K562 (cell line): ENCODE data around the gene DUS1L. TPM values are rescaled to one million over a fixed set of nuclear protein-coding genes. Genes with fewer than 3 reads are reported as not detected.

Source experiments
- ATAC-seq: fragments of 200-7000 bp; cut with Tn5 transposase; 3 replicates; pipeline ENCODE4 v1.9.1; 2020; ENCODE audit warnings: moderate library complexity
- BruUV-seq: library from RNA; stranded (reverse); fragments of 400-500 nt; replicated peaks from 2 replicates; lab custom pipeline; 2021; lab: Mats Ljungman, UMichigan
- CTCF ChIA-PET: fragments of 300-600 bp; formaldehyde crosslinking; extraction: SDS; loops from one replicate; lab custom pipeline; 2021; ENCODE audit warnings: low intra/inter-chr PET ratio; lab: Yijun Ruan, JAX
- POLR2A ChIA-PET: fragments of 300-600, 350-650 bp; sonication (Branson Sonifier 250); formaldehyde crosslinking; extraction: SDS; loops from one replicate; lab custom pipeline; 2021; ENCODE audit warnings: antibody characterized with exemption, inconsistent platforms; lab: Yijun Ruan, JAX
- DNase-seq, 4 experiments: peaks; one replicate each; pipeline versions ENCODE4 v3.0.0 to v3.0.0-alpha.2; 2011 to 2018; ENCODE audit warnings: low spot score in 3 of 4, mixed read lengths in 3 of 4; ENCODE audit errors: extremely low read depth in 1 of 4
- FAIRE-seq: peaks from 2 replicates; lab custom pipeline; 2011; peaks lifted over from hg19 to GRCh38; lab: Jason Lieb, UNC
- H2AFZ ChIP-seq: 2 replicates; pipeline ENCODE4 v1.6.0; 2011; ENCODE audit warnings: low read depth, low read length, control low read depth, inconsistent platforms
- H3K27ac ChIP-seq: fragments of 200-600 bp; 3 replicates; pipeline ENCODE4 v1.8.0; 2011; ENCODE audit warnings: low read depth, mild to moderate bottlenecking, control low read depth, inconsistent platforms, low read length, moderate library complexity, mixed read lengths; ENCODE audit errors: extremely low read depth
- H3K27me3 ChIP-seq, 2 experiments: fragments of 300-600 bp in 1 of 2; 2 replicates in 1 of 2; 3 replicates in 1 of 2; pipeline versions ENCODE4 v1.6.0 to v1.8.0; 2011; ENCODE audit warnings: inconsistent platforms in 2 of 2, low read length in 2 of 2, mild to moderate bottlenecking in 1 of 2, mixed read lengths in 1 of 2, moderate library complexity in 1 of 2; ENCODE audit not compliant: control insufficient read depth in 2 of 2, insufficient read depth in 2 of 2
- H3K36me3 ChIP-seq: fragments of 300-600 bp; 3 replicates; pipeline ENCODE4 v1.8.0; 2011; ENCODE audit warnings: mild to moderate bottlenecking, low read length, inconsistent platforms; ENCODE audit not compliant: control insufficient read depth, insufficient read depth
- H3K4me1 ChIP-seq, 2 experiments: fragments of 200-600 bp in 1 of 2; replicated peaks in 1 of 2; 2 replicates in 1 of 2; 3 replicates in 1 of 2; pipeline versions ENCODE4 v1.5.1 to v1.8.0; 2011; ENCODE audit warnings: inconsistent platforms in 2 of 2, low read length in 2 of 2, mild to moderate bottlenecking in 1 of 2, mixed read lengths in 1 of 2, moderate library complexity in 1 of 2; ENCODE audit not compliant: control insufficient read depth in 2 of 2, insufficient read depth in 2 of 2
- H3K4me2 ChIP-seq: 2 replicates; pipeline ENCODE4 v1.6.1; 2011; ENCODE audit warnings: low read length, control low read depth, inconsistent platforms, mixed read lengths; ENCODE audit not compliant: insufficient read depth
- H3K4me3 ChIP-seq: fragments of 200-600 bp; sonication (generic), shearing (Covaris generic); 2 replicates; pipeline ENCODE4 v1.5.1; 2016; ENCODE audit warnings: control low read depth, inconsistent platforms
- H3K79me2 ChIP-seq: fragments of 200-600 bp; 3 replicates; pipeline ENCODE4 v1.8.0; 2011; ENCODE audit warnings: low read length, inconsistent platforms; ENCODE audit not compliant: control insufficient read depth, insufficient read depth
- H3K9ac ChIP-seq, 2 experiments: 2 replicates each; pipeline versions ENCODE4 v1.6.0 to v1.6.1; 2011; ENCODE audit warnings: low read depth in 2 of 2, low read length in 2 of 2, control low read depth in 1 of 2, inconsistent platforms in 1 of 2, mild to moderate bottlenecking in 1 of 2, mixed read lengths in 1 of 2; ENCODE audit not compliant: insufficient read depth in 1 of 2
- H3K9me1 ChIP-seq: one replicate; pipeline ENCODE4 v1.6.0; 2011; ENCODE audit warnings: inconsistent platforms, mild to moderate bottlenecking, low read length, moderate library complexity; ENCODE audit not compliant: control insufficient read depth, insufficient read depth
- H3K9me3 ChIP-seq: replicated peaks from 2 replicates; pipeline ENCODE4 v1.5.1; 2011; ENCODE audit warnings: low read depth, low read length, inconsistent platforms; ENCODE audit not compliant: control insufficient read depth, insufficient read depth
- H4K20me1 ChIP-seq: replicated peaks from 2 replicates; pipeline ENCODE4 v1.6.1; 2011; ENCODE audit warnings: low read length, inconsistent platforms, mixed read lengths; ENCODE audit not compliant: control insufficient read depth, insufficient read depth
- ETS2 ChIP-seq: IDR thresholded peaks from 2 replicates; pipeline ENCODE4 v1.6.1; 2016; ENCODE audit warnings: borderline replicate concordance, missing genetic modification characterization, mild to moderate bottlenecking, moderate library complexity, missing compliant biosample characterization; ENCODE audit not compliant: poor library complexity, severe bottlenecking
- FOXM1 ChIP-seq, 2 experiments: fragments of 450-650 bp in 1 of 2; sonication (generic) in 1 of 2; formaldehyde crosslinking in 1 of 2; IDR thresholded peaks; 2 replicates each; pipeline versions ENCODE4 v1.6.1 to v1.9.0; 2017 to 2022; ENCODE audit warnings: low read depth in 2 of 2, mild to moderate bottlenecking in 2 of 2, missing genetic modification reagents in 1 of 2, moderate library complexity in 1 of 2
- HNRNPL ChIP-seq: fragments of 200-400 bp; formaldehyde crosslinking; IDR thresholded peaks from 2 replicates; pipeline ENCODE4 v1.6.1; 2017; ENCODE audit warnings: low read depth, mild to moderate bottlenecking, low read length
- JUND ChIP-seq, 2 experiments: IDR thresholded peaks; 2 replicates in 1 of 2; 3 replicates in 1 of 2; pipeline ENCODE4 v1.6.1; 2011; ENCODE audit warnings: borderline replicate concordance in 2 of 2, low read depth in 2 of 2, low read length in 2 of 2, improper control_type of control experiment in 1 of 2, missing biosample characterization in 1 of 2, missing genetic modification characterization in 1 of 2, missing genetic modification reagents in 1 of 2
- KDM4B ChIP-seq, 2 experiments: fragments of 450-650 bp in 1 of 2; sonication (generic) in 1 of 2; IDR thresholded peaks; 2 replicates each; pipeline ENCODE4 v1.6.1; 2016 to 2017; ENCODE audit warnings: borderline replicate concordance in 2 of 2, antibody characterized with exemption in 1 of 2, low read depth in 1 of 2, mild to moderate bottlenecking in 1 of 2
- RAD51 ChIP-seq: fragments of 450-650 bp; IDR thresholded peaks from 2 replicates; pipeline ENCODE4 v1.7.1; 2016; ENCODE audit warnings: low read depth, mild to moderate bottlenecking, borderline replicate concordance
- RBFOX2 ChIP-seq: fragments of 200-400 bp; formaldehyde crosslinking; IDR thresholded peaks from 2 replicates; pipeline ENCODE4 v1.6.1; 2017; ENCODE audit warnings: low read depth, mild to moderate bottlenecking, low read length, moderate library complexity
- SAFB ChIP-seq: fragments of 200-400 bp; formaldehyde crosslinking; IDR thresholded peaks from 2 replicates; pipeline ENCODE4 v1.6.1; 2017; ENCODE audit warnings: low read depth, low read length, borderline replicate concordance
- SREBF2 ChIP-seq: sonication (generic); formaldehyde crosslinking; IDR thresholded peaks from 2 replicates; pipeline ENCODE4 v1.4.0; 2020; ENCODE audit warnings: mild to moderate bottlenecking, missing genetic modification reagents
- UBTF ChIP-seq, 2 experiments: IDR thresholded peaks; 2 replicates each; pipeline ENCODE4 v1.6.1; 2012; ENCODE audit warnings: improper control_type of control experiment in 2 of 2, low read depth in 2 of 2, low read length in 2 of 2, borderline replicate concordance in 1 of 2
- YY1 ChIP-seq, 3 experiments: IDR thresholded peaks; 2 replicates each; pipeline ENCODE4 v1.6.1; 2011; ENCODE audit warnings: low read length in 2 of 3, mild to moderate bottlenecking in 2 of 3, moderate library complexity in 2 of 3, borderline replicate concordance in 1 of 3, control low read depth in 1 of 3, low read depth in 1 of 3; ENCODE audit not compliant: insufficient read depth in 3 of 3, insufficient replicate concordance in 2 of 3, control insufficient read depth in 1 of 3, insufficient read length in 1 of 3; ENCODE audit errors: extremely low read depth in 1 of 3
- WGBS: fragments of 100-300 bp; shearing (Covaris generic); methylation state at CpG from one replicate; pipeline ENCODE4 v1.1.6; 2016; ENCODE audit warnings: low coverage, mixed read lengths; ENCODE audit not compliant: insufficient coverage; ENCODE audit errors: missing lambda C conversion rate; 5-methylcytosine and 5-hydroxymethylcytosine counted together
- in situ Hi-C: fragments of 300-500 bp; cut with MboI; formaldehyde crosslinking; loops from 4 replicates; pipeline ENCODE4 v1.15.0; 2018; ENCODE audit warnings: inconsistent platforms, mixed read lengths
- intact Hi-C: fragments of 100-400 bp; cut with micrococcal nuclease; formaldehyde crosslinking; loops from 2 replicates; pipeline ENCODE4 v1.14.2; 2022
- polyA plus RNA-seq, 8 experiments: library from polyadenylated mRNA; depleted of rRNA in 4 of 8; stranded (reverse) in 5 of 8; unstranded in 3 of 8; fragments of >200 nt; fragmentation: Nextera tagmentation in 2 of 8; fragmentation: Illumina TruSeq in 1 of 8; extraction: Ambion mirVana in 2 of 8; extraction: Trizol in 1 of 8; gene quantifications; 2 replicates each; pipeline versions ENCODE4 v1.2.1 to v1.2.3, GENCODE V29; 2011 to 2014; ENCODE audit warnings: inconsistent platforms in 1 of 8, missing spikeins in 1 of 8
- total RNA-seq, 7 experiments: library from RNA; depleted of rRNA in 6 of 7; stranded (reverse); fragments of >200 nt in 6 of 7; fragmentation: Illumina TruSeq in 2 of 7; extraction: Trizol in 2 of 7; gene quantifications; 2 replicates each; pipeline versions ENCODE4 v1.2.1 to v1.2.3, GENCODE V29; 2011 to 2021; ENCODE audit warnings: low replicate concordance in 1 of 7
- TF ChIP-seq, protein P1 (sequence below): fragments of 450-650 bp; formaldehyde crosslinking; IDR thresholded peaks from 2 replicates; pipeline ENCODE4 v1.4.0; 2022; ENCODE audit warnings: missing genetic modification characterization
- TF ChIP-seq, protein P2 (sequence below): fragments of 450-650 bp; conservative IDR thresholded peaks from 2 replicates; pipeline ENCODE4 v1.6.1; 2016; ENCODE audit warnings: missing genetic modification characterization, low read depth, mild to moderate bottlenecking, missing compliant biosample characterization, moderate library complexity

DUS1L gene
- total and polyA plus RNA-seq, 9 of the 15 experiments (the other 6 are each of a cell fraction or from before 2014, with no cell fraction given), result 7.8 to 210 (median 83.9) TPM

GRCh38 chr17:82091264-82092066, 25.9 kb upstream of the DUS1L start:
- H4K20me1 ChIP-seq, result peaks cover 30% of the 10 kb centered on the region
- H3K36me3 ChIP-seq, result peaks cover 96% of the 10 kb centered on the region
- no peaks in the 10 kb centered on the region for H3K9me3 ChIP-seq
- ATAC-seq, result no peak
- in situ Hi-C loops, result no loop called here
- ChIA-PET CTCF (no interaction called here), POLR2A (interaction anchor here (0.7 to 1.2 kb wide), 5 partner anchors 9 to 15 kb away, joined by 3 to 5 read pairs (median 4); no protein-coding TSS in a partner anchor)
- no peaks in the 10 kb centered on the region for H3K27me3 ChIP-seq
- no peak for FAIRE-seq
- intact Hi-C loops, result no loop called here
- peaks cover 10 to 64% of the 10 kb centered on the region in 2 experiments; a peak in 4 of 5 replicates for H3K4me1 ChIP-seq
- H2AFZ ChIP-seq, result no peak overlapping the region
- no peak overlapping the region for H3K4me2 ChIP-seq
- DNase-seq, result no peak
- no TSS peak for BruUV-seq
- no peak overlapping the region for H3K9ac ChIP-seq
- no peak overlapping the region for H3K27ac ChIP-seq
- WGBS, result 98% methylated on average over 22 of the region's 37 CpGs
- H3K4me3 ChIP-seq, result no peak overlapping the region
- no peaks in the 10 kb centered on the region for H3K9me1 ChIP-seq
- H3K79me2 ChIP-seq, result peaks cover 57% of the 10 kb centered on the region
- TF ChIP-seq RBFOX2 (peak; percentile 75), KDM4B (IDR thresholded peaks at IDR 0.05; ENCODE audit: borderline replicate concordance in 2 of 2, low read depth in 1 of 2) (no peak), YY1 (IDR thresholded peaks at IDR 0.05; ENCODE audit: borderline replicate concordance in 1 of 3, control insufficient read depth in 1 of 3, extremely low read depth in 1 of 3, insufficient read depth in 3 of 3, insufficient read length in 1 of 3, insufficient replicate concordance in 2 of 3, low read depth in 1 of 3, low read length in 2 of 3) (peak in 1 of 3 experiments; percentile 11), RAD51 (no peak), JUND (IDR thresholded peaks at IDR 0.05; ENCODE audit: borderline replicate concordance, low read depth, low read length) (no peak), JUND (tag; IDR thresholded peaks at IDR 0.05; ENCODE audit: borderline replicate concordance, low read depth, low read length) (no peak), SREBF2 (no peak), UBTF (IDR thresholded peaks at IDR 0.05; ENCODE audit: borderline replicate concordance in 1 of 2, low read depth in 2 of 2, low read length in 2 of 2) (no peak), FOXM1 (IDR thresholded peaks at IDR 0.05; ENCODE audit: low read depth) (no peak), FOXM1 (CRISPR knock-in tag; IDR thresholded peaks at IDR 0.05; ENCODE audit: low read depth) (no peak), HNRNPL (peak; percentile 77), SAFB (0 out of 2 replicates have a peak, but pooled peaks have one; percentile 26), ETS2 (tag) (no peak)
- TF ChIP-seq, protein P1, sequence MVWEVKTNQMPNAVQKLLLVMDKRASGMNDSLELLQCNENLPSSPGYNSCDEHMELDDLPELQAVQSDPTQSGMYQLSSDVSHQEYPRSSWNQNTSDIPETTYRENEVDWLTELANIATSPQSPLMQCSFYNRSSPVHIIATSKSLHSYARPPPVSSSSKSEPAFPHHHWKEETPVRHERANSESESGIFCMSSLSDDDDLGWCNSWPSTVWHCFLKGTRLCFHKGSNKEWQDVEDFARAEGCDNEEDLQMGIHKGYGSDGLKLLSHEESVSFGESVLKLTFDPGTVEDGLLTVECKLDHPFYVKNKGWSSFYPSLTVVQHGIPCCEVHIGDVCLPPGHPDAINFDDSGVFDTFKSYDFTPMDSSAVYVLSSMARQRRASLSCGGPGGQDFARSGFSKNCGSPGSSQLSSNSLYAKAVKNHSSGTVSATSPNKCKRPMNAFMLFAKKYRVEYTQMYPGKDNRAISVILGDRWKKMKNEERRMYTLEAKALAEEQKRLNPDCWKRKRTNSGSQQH (CRISPR knock-in tag), result no peak
- TF ChIP-seq, protein P2, sequence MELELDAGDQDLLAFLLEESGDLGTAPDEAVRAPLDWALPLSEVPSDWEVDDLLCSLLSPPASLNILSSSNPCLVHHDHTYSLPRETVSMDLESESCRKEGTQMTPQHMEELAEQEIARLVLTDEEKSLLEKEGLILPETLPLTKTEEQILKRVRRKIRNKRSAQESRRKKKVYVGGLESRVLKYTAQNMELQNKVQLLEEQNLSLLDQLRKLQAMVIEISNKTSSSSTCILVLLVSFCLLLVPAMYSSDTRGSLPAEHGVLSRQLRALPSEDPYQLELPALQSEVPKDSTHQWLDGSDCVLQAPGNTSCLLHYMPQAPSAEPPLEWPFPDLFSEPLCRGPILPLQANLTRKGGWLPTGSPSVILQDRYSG (tag), result no peak
